ENCODE data around the gene IL4I1. TPM values are rescaled to one million over a fixed set of nuclear protein-coding genes. Genes with fewer than 3 reads are reported as not detected.

The IL4I1 gene
- total and polyA plus RNA-seq, 2 of the 8 experiments (the other 6 are each of a cell fraction or from before 2014, with no cell fraction given): 0.41 to 0.76 TPM

DNA sequence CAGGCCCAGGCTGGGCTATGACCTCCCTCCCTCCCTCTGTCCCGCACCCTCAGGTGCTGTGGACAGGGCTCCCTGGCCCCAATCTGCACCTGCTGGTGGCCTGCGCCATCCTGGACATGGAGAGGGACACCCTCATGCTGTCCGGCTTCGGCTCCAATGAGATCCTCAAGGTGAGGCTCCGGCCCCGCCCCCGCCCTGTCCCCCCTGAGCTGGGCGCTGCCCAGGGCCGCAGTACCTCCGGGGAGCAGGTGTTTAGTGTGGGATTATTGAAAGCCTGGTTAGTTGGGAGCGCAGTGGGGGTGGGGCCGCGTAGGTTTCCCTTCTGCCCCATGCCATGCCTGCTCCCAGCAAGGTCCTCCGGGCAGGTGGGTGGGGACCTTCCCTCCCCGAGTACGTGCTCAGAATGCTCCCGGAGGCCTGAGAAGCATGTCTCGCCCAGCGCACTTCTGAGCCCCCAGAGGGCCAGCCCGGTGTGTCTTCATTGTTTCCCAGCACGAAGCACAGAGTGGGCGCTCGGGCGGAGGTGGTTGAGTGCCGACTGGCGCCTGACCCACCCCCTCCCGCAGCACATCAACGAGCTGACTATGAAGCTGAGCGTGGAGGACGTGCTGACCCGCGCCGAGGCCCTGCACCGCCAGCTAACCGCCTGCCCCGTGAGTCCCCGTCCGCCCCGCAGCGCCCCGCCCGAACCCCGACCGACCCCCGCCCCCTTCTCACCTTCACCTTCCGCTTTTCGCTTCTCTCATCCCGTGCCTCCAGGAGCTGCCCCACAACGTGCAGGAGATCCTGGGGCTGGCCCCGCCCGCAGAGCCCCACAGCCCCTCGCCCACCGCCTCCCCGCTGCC is 8.8 kb downstream of the IL4I1 start (continued):
- TF ChIP-seq, protein P1, sequence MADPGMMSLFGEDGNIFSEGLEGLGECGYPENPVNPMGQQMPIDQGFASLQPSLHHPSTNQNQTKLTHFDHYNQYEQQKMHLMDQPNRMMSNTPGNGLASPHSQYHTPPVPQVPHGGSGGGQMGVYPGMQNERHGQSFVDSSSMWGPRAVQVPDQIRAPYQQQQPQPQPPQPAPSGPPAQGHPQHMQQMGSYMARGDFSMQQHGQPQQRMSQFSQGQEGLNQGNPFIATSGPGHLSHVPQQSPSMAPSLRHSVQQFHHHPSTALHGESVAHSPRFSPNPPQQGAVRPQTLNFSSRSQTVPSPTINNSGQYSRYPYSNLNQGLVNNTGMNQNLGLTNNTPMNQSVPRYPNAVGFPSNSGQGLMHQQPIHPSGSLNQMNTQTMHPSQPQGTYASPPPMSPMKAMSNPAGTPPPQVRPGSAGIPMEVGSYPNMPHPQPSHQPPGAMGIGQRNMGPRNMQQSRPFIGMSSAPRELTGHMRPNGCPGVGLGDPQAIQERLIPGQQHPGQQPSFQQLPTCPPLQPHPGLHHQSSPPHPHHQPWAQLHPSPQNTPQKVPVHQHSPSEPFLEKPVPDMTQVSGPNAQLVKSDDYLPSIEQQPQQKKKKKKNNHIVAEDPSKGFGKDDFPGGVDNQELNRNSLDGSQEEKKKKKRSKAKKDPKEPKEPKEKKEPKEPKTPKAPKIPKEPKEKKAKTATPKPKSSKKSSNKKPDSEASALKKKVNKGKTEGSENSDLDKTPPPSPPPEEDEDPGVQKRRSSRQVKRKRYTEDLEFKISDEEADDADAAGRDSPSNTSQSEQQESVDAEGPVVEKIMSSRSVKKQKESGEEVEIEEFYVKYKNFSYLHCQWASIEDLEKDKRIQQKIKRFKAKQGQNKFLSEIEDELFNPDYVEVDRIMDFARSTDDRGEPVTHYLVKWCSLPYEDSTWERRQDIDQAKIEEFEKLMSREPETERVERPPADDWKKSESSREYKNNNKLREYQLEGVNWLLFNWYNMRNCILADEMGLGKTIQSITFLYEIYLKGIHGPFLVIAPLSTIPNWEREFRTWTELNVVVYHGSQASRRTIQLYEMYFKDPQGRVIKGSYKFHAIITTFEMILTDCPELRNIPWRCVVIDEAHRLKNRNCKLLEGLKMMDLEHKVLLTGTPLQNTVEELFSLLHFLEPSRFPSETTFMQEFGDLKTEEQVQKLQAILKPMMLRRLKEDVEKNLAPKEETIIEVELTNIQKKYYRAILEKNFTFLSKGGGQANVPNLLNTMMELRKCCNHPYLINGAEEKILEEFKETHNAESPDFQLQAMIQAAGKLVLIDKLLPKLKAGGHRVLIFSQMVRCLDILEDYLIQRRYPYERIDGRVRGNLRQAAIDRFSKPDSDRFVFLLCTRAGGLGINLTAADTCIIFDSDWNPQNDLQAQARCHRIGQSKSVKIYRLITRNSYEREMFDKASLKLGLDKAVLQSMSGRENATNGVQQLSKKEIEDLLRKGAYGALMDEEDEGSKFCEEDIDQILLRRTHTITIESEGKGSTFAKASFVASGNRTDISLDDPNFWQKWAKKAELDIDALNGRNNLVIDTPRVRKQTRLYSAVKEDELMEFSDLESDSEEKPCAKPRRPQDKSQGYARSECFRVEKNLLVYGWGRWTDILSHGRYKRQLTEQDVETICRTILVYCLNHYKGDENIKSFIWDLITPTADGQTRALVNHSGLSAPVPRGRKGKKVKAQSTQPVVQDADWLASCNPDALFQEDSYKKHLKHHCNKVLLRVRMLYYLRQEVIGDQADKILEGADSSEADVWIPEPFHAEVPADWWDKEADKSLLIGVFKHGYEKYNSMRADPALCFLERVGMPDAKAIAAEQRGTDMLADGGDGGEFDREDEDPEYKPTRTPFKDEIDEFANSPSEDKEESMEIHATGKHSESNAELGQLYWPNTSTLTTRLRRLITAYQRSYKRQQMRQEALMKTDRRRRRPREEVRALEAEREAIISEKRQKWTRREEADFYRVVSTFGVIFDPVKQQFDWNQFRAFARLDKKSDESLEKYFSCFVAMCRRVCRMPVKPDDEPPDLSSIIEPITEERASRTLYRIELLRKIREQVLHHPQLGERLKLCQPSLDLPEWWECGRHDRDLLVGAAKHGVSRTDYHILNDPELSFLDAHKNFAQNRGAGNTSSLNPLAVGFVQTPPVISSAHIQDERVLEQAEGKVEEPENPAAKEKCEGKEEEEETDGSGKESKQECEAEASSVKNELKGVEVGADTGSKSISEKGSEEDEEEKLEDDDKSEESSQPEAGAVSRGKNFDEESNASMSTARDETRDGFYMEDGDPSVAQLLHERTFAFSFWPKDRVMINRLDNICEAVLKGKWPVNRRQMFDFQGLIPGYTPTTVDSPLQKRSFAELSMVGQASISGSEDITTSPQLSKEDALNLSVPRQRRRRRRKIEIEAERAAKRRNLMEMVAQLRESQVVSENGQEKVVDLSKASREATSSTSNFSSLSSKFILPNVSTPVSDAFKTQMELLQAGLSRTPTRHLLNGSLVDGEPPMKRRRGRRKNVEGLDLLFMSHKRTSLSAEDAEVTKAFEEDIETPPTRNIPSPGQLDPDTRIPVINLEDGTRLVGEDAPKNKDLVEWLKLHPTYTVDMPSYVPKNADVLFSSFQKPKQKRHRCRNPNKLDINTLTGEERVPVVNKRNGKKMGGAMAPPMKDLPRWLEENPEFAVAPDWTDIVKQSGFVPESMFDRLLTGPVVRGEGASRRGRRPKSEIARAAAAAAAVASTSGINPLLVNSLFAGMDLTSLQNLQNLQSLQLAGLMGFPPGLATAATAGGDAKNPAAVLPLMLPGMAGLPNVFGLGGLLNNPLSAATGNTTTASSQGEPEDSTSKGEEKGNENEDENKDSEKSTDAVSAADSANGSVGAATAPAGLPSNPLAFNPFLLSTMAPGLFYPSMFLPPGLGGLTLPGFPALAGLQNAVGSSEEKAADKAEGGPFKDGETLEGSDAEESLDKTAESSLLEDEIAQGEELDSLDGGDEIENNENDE (IDR thresholded peaks at IDR 0.05; ENCODE audit: insufficient replicate concordance, low read length): no peak
- TF ChIP-seq RNF2 (IDR thresholded peaks at IDR 0.05; ENCODE audit: borderline replicate concordance, low read depth, low read length, missing control alignments, poor library complexity, severe bottlenecking) (no peak), POU5F1 (IDR thresholded peaks at IDR 0.05; ENCODE audit: low read depth, low read length) (no peak), CBX5 (IDR thresholded peaks at IDR 0.05; ENCODE audit: low read depth, low read length) (no peak), CEBPB (IDR thresholded peaks at IDR 0.05; ENCODE audit: low read depth, low read length) (no peak), SIN3A (conservative IDR thresholded peaks at IDR 0.05 in 1 of 2, IDR thresholded peaks at IDR 0.05 in 1 of 2; ENCODE audit: low read depth in 1 of 2, low read length in 2 of 2) (no peak), SP4 (IDR thresholded peaks at IDR 0.05; ENCODE audit: low read length) (no peak)
- TF ChIP-seq, protein P2, sequence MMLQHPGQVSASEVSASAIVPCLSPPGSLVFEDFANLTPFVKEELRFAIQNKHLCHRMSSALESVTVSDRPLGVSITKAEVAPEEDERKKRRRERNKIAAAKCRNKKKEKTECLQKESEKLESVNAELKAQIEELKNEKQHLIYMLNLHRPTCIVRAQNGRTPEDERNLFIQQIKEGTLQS (IDR thresholded peaks at IDR 0.05; ENCODE audit: insufficient read depth, low read depth, low read length): no peak

Measured in H1 (cell line).